GM12878 (cell line): Measurements from ENCODE around the gene FBLN1.

Experiments
- BRCA1 ChIP-seq: IDR thresholded peaks from 2 replicates; pipeline ENCODE4 v1.6.1; 2011; ENCODE audit warnings: low read depth, low read length, improper control_type of control experiment
- CREB1 ChIP-seq: IDR thresholded peaks from 2 replicates; pipeline ENCODE4 v1.6.1; 2012; ENCODE audit warnings: low read depth, mild to moderate bottlenecking, inconsistent platforms
- CTCF ChIP-seq, 3 experiments: IDR thresholded peaks in 2 of 3; conservative IDR thresholded peaks in 1 of 3; 2 replicates each; pipeline ENCODE4 v1.5.1; 2011; ENCODE audit warnings: low read depth in 3 of 3, low read length in 3 of 3, mild to moderate bottlenecking in 3 of 3, control low read depth in 2 of 3, moderate library complexity in 2 of 3, inconsistent platforms in 1 of 3, mixed read lengths in 1 of 3; ENCODE audit not compliant: control insufficient read depth in 2 of 3, insufficient read depth in 1 of 3; ENCODE audit errors: extremely low read depth in 1 of 3
- GABPA ChIP-seq: IDR thresholded peaks from 2 replicates; pipeline ENCODE4 v1.6.1; 2014; ENCODE audit warnings: antibody characterized with exemption, low read depth, mild to moderate bottlenecking, inconsistent platforms
- JUND ChIP-seq: IDR thresholded peaks from 2 replicates; pipeline ENCODE4 v1.6.1; 2012; ENCODE audit warnings: low read depth, mild to moderate bottlenecking, low read length, improper control_type of control experiment, moderate library complexity

GRCh38 chr22:45524966-45525365 is 22.3 kb downstream of the FBLN1 start:
- TF ChIP-seq GABPA, result no peak
- no peak for TF ChIP-seq BRCA1
- TF ChIP-seq JUND, result no peak
- TF ChIP-seq CREB1, result no peak
- TF ChIP-seq CTCF (IDR thresholded peaks at IDR 0.05 in 2 of 3, conservative IDR thresholded peaks at IDR 0.05 in 1 of 3; ENCODE audit: control insufficient read depth in 2 of 3, extremely low read depth in 1 of 3, insufficient read depth in 1 of 3, low read depth in 3 of 3, low read length in 3 of 3), result no peak
